GM12801 (cell line): ENCODE measurements around the gene HTR3B.

Experiments
- CTCF ChIP-seq: IDR thresholded peaks from one replicate; pipeline ENCODE4 v1.5.1; 2011; ENCODE audit warnings: control low read depth; ENCODE audit not compliant: insufficient read length; ENCODE audit errors: extremely low read depth

The HTR3B gene

DNA sequence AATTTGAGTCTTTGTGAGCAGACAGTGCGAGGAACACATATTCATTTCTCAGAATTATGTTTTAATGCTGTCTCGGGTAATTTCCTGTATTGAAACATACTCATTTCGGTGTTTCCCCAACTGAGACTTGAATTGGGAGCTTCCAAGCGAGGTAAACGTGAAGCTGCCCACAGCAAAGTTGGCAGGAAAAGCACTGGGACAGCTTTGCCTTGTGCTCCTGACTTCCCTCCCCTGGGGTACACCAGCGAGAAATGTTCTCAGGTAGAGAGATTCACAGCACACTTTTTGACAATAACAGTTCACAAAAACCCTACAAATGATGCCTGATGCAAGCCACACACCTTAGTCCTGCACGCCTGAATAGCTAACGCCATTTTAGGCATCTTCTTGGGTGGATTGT, 3.1 kb downstream of the HTR3B start:
- no peak for TF ChIP-seq CTCF

GRCh38 chr11:113908098-113908497, 3.5 kb downstream of the HTR3B start:
- TF ChIP-seq CTCF = no peak

DNA sequence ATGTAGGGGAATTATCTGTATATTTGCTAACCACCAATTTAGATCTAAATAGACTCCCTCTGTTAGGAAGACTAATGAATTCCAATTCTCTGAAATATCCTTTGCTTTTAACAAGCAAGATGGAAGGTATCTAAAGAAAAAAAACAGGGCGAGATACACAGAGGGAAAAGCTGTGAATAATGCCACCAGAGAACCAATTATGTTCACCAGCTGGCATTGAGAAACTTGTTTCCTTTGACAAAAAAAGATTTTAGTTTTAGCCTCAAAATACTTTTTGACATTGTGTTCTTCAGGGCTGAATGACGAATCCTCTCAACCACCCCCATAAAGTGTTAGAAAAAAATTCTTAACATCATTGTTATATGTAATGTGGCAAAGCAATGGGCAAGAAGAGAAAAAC, 19.0 kb downstream of the HTR3B start:
- no peak for TF ChIP-seq CTCF

GRCh38 chr11:113926273-113927197, 21.9 kb downstream of the HTR3B start:
- TF ChIP-seq CTCF = no peak

DNA sequence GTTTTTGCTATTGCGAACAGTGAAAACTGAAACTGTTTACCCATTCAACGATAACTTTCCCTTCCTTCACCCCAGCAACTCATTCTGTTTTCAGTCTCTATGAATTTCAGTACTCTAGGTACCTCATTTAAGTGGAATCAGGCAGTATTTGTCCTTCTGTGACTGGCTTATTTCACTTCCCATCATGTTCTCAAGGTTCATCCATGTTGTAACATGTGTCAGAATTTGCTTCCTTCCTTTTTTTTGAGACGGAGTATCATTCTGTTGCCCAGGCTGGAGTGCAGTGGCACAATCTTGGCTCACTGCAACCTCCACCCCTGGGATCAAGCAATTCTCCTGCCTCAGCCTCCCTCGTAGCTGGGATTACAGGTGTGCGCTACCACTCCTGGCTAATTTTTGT, 23.7 kb downstream of the HTR3B start:
- no peak for TF ChIP-seq CTCF

DNA sequence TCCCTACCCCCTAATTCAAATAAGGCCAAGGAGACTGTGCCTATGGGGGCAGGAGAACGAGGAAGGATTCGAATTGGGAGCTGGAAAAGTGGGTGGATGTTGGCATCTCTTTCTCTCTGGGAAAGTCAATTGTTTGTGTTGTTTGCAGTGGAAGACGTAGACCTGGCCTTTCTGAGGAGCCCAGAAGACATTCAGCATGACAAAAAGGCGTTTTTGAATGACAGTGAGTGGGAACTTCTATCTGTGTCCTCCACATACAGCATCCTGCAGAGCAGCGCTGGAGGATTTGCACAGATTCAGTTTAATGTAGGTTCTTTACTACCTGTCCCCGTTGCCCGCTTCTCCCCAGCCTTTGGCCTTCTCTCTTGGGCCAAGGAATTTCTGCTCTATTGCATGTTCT, 28.2 kb downstream of the HTR3B start:
- TF ChIP-seq CTCF = no peak

DNA sequence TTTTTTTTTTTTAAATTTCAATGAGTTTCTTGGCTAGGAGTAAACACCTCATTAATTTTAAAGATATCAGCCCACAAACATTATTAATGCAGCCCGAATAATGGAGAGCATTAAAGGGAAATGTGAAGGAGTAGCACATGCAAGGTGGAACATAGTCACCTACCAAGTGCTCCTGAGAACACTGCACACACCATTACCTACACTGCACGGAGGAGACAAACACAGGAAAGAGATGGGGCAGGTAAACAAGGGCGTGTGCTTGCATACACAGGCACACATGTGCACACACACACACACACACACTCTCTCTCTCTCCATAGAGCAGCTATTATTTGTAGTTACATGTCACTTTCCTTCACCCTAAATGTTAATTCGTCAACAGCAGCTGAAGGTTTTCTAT, 30.2 kb downstream of the HTR3B start:
- TF ChIP-seq CTCF = no peak
